SJSA1 (cell line): ENCODE results near the gene FAM149B1. TPM values are rescaled to one million over a fixed set of nuclear protein-coding genes. Genes with fewer than 3 reads are reported as not detected.
"Not testable (repeated sequence)": the region's sequence is repeated elsewhere in the genome, so short reads cannot be mapped to it uniquely, and the experiment has no call there.

ENCODE experiments used
- DNase-seq, 2 experiments: peaks; one replicate each; pipeline ENCODE4 v3.0.0-alpha.2; 2015 to 2020; ENCODE audit warnings: low spot score in 2 of 2, low read depth in 1 of 2
- H3K27ac ChIP-seq: fragments of 250-450 bp; sonication (Bioruptor Pico); 2 replicates; pipeline ENCODE4 v1.5.1; 2020; ENCODE audit warnings: mild to moderate bottlenecking, moderate library complexity
- H3K27me3 ChIP-seq: fragments of 250-450 bp; sonication (Bioruptor Pico); replicated peaks from 2 replicates; pipeline ENCODE4 v1.5.1; 2020; ENCODE audit warnings: mild to moderate bottlenecking, moderate library complexity
- H3K36me3 ChIP-seq: fragments of 250-450 bp; sonication (Bioruptor Pico); 2 replicates; pipeline ENCODE4 v1.5.1; 2020; ENCODE audit warnings: mild to moderate bottlenecking
- H3K4me1 ChIP-seq: fragments of 250-450 bp; sonication (Bioruptor Pico); replicated peaks from 2 replicates; pipeline ENCODE4 v1.6.1; 2021; ENCODE audit warnings: mild to moderate bottlenecking
- H3K4me3 ChIP-seq: fragments of 250-450 bp; sonication (Bioruptor Pico); 2 replicates; pipeline ENCODE4 v1.5.1; 2020; ENCODE audit warnings: mild to moderate bottlenecking
- H3K9me3 ChIP-seq: fragments of 250-450 bp; sonication (Bioruptor Pico); replicated peaks from 2 replicates; pipeline ENCODE4 v1.5.1; 2020; ENCODE audit warnings: mild to moderate bottlenecking
- total RNA-seq: library from RNA; depleted of rRNA; stranded (reverse); fragments of >200 nt; shearing (Covaris generic); gene quantifications from 2 replicates; pipeline ENCODE4 v1.2.3, GENCODE V29; 2014; rRNA removed

The FAM149B1 gene
- total RNA-seq, result 15.4 and 28.8 TPM in 2 replicates

DNA sequence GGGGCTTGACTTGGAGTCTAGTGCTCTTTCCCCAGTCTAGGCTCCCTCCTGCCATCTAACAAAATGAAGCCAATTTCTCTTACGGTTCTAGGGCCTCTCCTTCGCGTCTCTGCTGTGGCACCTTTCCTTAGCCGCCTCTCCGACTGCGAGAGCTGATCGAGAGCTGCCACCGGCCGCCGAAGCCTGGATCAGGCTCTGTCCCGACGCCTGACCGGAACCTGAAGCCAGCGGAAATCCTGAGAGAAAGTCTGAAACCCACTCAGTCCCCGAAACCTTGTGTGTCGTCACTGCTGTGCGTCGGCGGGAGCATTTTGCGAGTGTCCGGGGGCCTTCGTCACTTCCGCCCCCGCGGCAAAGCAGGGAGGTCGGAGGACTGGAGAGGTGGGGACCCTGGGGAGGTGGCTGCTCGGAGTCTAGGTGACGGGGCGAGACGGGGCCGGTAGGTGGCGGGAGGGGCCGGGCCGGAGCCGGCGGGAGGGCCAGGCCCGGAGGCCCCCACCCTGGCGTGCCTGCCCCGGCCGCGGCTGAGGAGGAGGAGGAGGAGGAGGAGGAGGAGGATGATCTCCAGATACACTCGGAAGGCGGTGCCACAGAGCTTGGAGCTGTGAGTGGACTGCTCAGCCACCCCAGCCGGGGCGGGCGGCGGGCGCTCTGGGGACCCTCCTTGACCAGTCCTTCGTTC lies at the start of gene FAM149B1, which contains the start of gene ECD:
Gene FAM149B1 (plus strand): TSS at position 337 of the 682 bp plus-strand sequence. CDS start 221 bp downstream, at position 558.
Gene ECD (minus strand): TSS at position 226 of the 682 bp plus-strand sequence. CDS start 4,071 bp downstream, outside the sequence.
- peak within 1 kb of the TSS; percentile 74 for H3K4me3 ChIP-seq
- peaks cover 25% of the 10 kb centered on the region for H3K36me3 ChIP-seq
- H3K4me1 ChIP-seq, result peaks cover 4% of the 10 kb centered on the region; the same call in 1 of the 2 replicates
- H3K9me3 ChIP-seq, result no peaks in the 10 kb centered on the region; the same call in 1 of the 2 replicates
- H3K27ac ChIP-seq, result peak within 1 kb of the TSS; percentile 83
- no peaks in the 10 kb centered on the region for H3K27me3 ChIP-seq
- DNase-seq, result peak; percentile 91 to 95

DNA sequence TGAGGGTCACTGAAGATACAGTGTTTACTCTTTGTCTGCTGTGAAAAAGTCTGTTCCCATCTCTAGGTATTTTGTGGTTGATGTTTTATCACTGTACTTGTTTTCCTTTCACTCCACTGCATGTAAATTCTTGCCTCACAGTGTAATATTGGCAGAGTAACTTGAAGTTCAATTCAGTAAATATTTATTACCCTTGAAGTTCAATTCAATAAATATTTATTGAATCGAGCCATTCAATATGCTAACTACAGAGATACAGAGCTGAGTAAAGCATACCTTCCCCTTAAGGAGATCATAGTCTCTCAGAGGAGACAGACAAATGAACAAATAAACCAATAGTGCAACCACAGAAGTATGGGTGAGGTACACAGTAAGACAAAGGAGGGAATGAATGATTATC lies 48.5 kb upstream of the FAM149B1 start:
- Histone ChIP-seq H3K27ac (no peak overlapping the region), H3K36me3 (peaks cover 22% of the 10 kb centered on the region), H3K4me1 (peaks cover 11% of the 10 kb centered on the region)

GRCh38 chr10:73119952-73120351 lies 48.0 kb upstream of the FAM149B1 start:
- DNase-seq, result no peak
- Histone ChIP-seq H3K4me3 (no peak overlapping the region), H3K27me3 (no peaks in the 10 kb centered on the region), H3K27ac (no peak overlapping the region), H3K36me3 (peaks cover 22% of the 10 kb centered on the region), H3K4me1 (peaks cover 11% of the 10 kb centered on the region), H3K9me3 (no peaks in the 10 kb centered on the region)

More for the DNA sequence above, 48.5 kb upstream of the FAM149B1 start:
- H3K9me3 ChIP-seq, result no peaks in the 10 kb centered on the region
- no peak overlapping the region for H3K4me3 ChIP-seq
- DNase-seq, result no peak
- no peaks in the 10 kb centered on the region for H3K27me3 ChIP-seq

- no peak overlapping the region for H3K4me3 ChIP-seq
- H3K9me3 ChIP-seq, result no peaks in the 10 kb centered on the region
- H3K27ac ChIP-seq, result no peak overlapping the region
- peaks cover 46% of the 10 kb centered on the region for H3K36me3 ChIP-seq
- no peak for DNase-seq
- H3K27me3 ChIP-seq, result no peaks in the 10 kb centered on the region
- no peaks in the 10 kb centered on the region for H3K4me1 ChIP-seq
Observed at GRCh38 chr10:73126343-73126742, 41.6 kb upstream of the FAM149B1 start.

GRCh38 chr10:73131301-73131700 lies 36.6 kb upstream of the FAM149B1 start:
- Histone ChIP-seq H3K27me3 (no peaks in the 10 kb centered on the region), H3K27ac (no peak overlapping the region), H3K9me3 (0 out of 2 replicates have a peak, but pooled peaks cover 2% of the 10 kb centered on the region), H3K4me1 (no peaks in the 10 kb centered on the region), H3K36me3 (peaks cover 69% of the 10 kb centered on the region), H3K4me3 (no peak overlapping the region)
- no peak for DNase-seq

- H3K36me3 ChIP-seq, result peaks cover 67% of the 10 kb centered on the region
- H3K27ac ChIP-seq, result no peak overlapping the region
- no peaks in the 10 kb centered on the region for H3K4me1 ChIP-seq
- no peak overlapping the region for H3K4me3 ChIP-seq
- no peak for DNase-seq
- no peaks in the 10 kb centered on the region for H3K27me3 ChIP-seq
- H3K9me3 ChIP-seq, result 0 out of 2 replicates have a peak, but pooled peaks cover 2% of the 10 kb centered on the region
Observed at GRCh38 chr10:73131913-73132686, 35.8 kb upstream of the FAM149B1 start.

DNA sequence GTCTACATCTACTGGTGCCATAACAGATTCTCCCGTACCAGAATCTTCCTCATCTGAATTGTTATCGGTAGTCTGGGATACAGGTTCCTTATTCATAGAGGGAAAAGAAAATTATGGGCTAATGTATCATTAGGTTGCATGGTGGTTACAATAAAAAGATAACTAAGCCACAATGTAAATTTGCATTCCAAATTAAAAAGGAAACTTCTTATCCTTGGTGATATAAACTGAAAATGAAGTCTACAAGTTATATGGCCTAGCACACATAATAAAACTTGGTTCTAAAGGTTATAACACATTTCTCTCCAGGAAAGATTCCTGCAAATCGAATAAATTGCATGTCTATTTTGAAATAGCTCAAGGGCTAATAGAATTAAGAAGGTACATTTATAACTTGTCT lies 33.2 kb upstream of the FAM149B1 start:
- peaks cover 82% of the 10 kb centered on the region for H3K36me3 ChIP-seq

DNA sequence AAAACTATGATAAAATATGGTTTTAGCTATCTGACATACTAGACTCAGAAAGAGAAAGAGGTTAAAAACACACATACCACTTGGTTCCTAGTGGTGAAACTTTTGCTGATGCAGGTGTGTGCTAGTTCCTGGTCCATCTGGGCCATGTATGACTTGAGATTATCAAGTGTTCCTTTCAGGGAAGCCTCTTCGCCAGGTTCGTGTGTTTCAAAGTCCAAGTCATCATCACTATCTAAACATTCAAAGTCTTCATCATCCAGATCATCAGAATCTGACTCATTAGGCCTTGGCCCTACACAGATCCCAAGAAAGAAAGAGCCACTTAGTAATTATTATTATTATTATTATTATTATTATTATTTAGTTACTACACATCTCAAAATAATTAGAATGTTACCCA lies 31.3 kb upstream of the FAM149B1 start:
- Histone ChIP-seq H3K36me3 (peaks cover 79% of the 10 kb centered on the region), H3K27me3 (no peaks in the 10 kb centered on the region), H3K27ac (no peak overlapping the region), H3K9me3 (0 out of 2 replicates have a peak, but pooled peaks cover 2% of the 10 kb centered on the region), H3K4me1 (no peaks in the 10 kb centered on the region), H3K4me3 (no peak overlapping the region)
- DNase-seq, result no peak

More for the DNA sequence above, 33.2 kb upstream of the FAM149B1 start:
- H3K4me3 ChIP-seq, result no peak overlapping the region
- 0 out of 2 replicates have a peak, but pooled peaks cover 2% of the 10 kb centered on the region for H3K9me3 ChIP-seq
- no peak overlapping the region for H3K27ac ChIP-seq
- no peaks in the 10 kb centered on the region for H3K4me1 ChIP-seq
- no peak for DNase-seq
- no peaks in the 10 kb centered on the region for H3K27me3 ChIP-seq

DNA sequence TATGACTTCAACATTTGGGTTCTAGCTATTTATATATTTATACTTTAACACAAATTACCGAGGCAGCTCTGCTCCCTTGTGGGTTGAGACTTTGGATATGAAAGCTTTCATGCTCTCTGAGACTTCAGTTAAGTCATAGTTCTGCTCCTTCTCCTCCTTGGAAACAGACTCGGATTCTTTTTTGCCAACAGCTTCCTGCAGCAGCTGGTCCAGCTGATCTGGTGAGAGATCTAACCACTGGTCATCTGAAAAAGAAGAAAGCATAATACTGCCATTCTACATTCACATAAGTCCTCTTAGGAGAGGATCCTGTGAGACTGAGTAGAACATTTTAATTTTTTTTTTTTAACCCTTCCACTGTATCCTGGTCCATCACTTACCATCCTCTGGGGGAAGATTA lies 28.7 kb upstream of the FAM149B1 start:
- Histone ChIP-seq H3K4me1 (no peaks in the 10 kb centered on the region), H3K9me3 (no peaks in the 10 kb centered on the region), H3K27ac (no peak overlapping the region), H3K36me3 (peaks cover 79% of the 10 kb centered on the region), H3K4me3 (no peak overlapping the region), H3K27me3 (no peaks in the 10 kb centered on the region)
- DNase-seq, result no peak

DNA sequence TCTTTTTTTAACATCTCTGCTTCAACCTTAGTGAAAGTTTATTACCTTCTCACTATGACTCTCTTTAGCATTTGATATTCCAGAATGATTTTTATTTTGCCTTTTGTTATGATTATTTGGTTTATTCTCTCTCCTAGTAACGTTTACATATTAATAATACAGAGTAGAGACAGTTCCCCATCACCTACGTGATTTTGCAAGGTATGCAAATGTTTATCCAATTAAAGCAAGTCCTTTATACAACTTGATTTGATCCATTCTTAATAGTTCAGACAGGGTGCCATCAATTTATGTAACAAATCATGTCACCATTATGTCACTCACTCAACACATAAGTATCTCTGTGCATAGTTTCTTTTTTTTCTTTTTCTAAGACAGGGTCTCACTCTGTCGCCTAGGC lies 26.3 kb upstream of the FAM149B1 start:
- no peak for DNase-seq
- Histone ChIP-seq H3K4me3 (no peak overlapping the region), H3K36me3 (peaks cover 76% of the 10 kb centered on the region), H3K4me1 (no peaks in the 10 kb centered on the region), H3K9me3 (no peaks in the 10 kb centered on the region), H3K27ac (no peak overlapping the region), H3K27me3 (no peaks in the 10 kb centered on the region)

DNA sequence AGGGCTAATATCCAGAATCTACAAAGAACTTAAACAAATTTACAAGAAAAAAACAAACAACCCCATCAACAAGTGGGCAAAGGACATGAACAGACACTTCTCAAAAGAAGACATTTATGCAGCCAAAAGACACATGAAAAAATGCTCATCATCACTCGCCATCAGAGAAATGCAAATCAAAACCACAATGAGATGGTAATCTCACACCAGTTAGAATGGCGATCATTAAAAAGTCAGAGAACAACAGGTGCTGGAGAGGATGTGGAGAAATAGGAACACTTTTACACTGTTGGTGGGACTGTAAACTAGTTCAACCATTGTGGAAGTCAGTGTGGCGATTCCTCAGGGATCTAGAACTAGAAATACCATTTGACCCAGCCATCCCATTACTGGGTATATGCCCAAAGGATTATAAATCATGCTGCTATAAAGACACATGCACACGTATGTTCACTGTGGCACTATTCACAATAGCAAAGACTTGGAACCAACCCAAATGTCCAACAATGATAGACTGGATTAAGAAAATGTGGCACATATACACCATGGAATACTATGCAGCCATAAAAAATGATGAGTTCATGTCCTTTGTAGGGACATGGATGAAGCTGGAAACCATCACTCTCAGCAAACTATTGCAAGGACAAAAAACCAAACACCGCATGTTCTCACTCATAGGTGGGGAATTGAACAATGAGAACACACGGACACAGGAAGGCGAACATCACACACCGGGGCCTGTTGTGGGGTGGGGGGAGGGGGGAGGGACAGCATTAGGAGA lies 17.1 kb upstream of the FAM149B1 start:
- H3K4me3 ChIP-seq, H3K9me3 ChIP-seq, H3K4me1 ChIP-seq, H3K27me3 ChIP-seq, DNase-seq, H3K27ac ChIP-seq: not testable (repeated sequence)
- peaks cover 66% of the 10 kb centered on the region for H3K36me3 ChIP-seq

- no peaks in the 10 kb centered on the region for H3K27me3 ChIP-seq
- no peaks in the 10 kb centered on the region for H3K9me3 ChIP-seq
- DNase-seq, result no peak
- H3K4me3 ChIP-seq, result no peak overlapping the region
- peaks cover 70% of the 10 kb centered on the region for H3K36me3 ChIP-seq
- no peak overlapping the region for H3K27ac ChIP-seq
- H3K4me1 ChIP-seq, result no peaks in the 10 kb centered on the region
Observed at GRCh38 chr10:73152009-73152408, 15.9 kb upstream of the FAM149B1 start.

- H3K36me3 ChIP-seq, result peaks cover 66% of the 10 kb centered on the region
- H3K27me3 ChIP-seq, result no peaks in the 10 kb centered on the region
- H3K4me3 ChIP-seq, result no peak overlapping the region
- H3K27ac ChIP-seq, result no peak overlapping the region
- no peak for DNase-seq
- H3K9me3 ChIP-seq, result no peaks in the 10 kb centered on the region
- no peaks in the 10 kb centered on the region for H3K4me1 ChIP-seq
Observed at GRCh38 chr10:73156054-73156453, 11.9 kb upstream of the FAM149B1 start.
